ENCODE data around the gene LY6G5B.

The LY6G5B gene

DNA sequence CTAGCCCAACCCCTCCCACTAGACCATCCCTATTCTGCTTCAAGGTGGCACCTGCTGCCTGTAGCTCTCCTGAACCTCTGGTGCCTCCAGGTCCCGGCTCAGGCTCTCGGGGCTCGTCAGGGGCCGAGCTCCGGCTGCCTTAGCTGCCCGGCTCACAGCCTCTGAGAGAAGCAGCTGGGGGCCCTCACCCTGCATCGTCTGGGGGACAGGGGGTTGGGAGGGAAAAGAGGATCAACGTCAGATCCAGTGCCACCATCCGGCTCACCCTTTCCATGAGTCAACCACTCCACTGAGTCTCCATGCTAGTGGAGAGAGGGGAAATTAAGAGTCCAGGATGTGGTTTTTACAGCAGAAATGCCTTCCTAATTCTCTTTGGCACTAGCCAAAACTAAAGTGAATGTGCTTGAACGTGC lies 30.3 kb upstream of the LY6G5B start:
- TF ChIP-seq, protein P1, sequence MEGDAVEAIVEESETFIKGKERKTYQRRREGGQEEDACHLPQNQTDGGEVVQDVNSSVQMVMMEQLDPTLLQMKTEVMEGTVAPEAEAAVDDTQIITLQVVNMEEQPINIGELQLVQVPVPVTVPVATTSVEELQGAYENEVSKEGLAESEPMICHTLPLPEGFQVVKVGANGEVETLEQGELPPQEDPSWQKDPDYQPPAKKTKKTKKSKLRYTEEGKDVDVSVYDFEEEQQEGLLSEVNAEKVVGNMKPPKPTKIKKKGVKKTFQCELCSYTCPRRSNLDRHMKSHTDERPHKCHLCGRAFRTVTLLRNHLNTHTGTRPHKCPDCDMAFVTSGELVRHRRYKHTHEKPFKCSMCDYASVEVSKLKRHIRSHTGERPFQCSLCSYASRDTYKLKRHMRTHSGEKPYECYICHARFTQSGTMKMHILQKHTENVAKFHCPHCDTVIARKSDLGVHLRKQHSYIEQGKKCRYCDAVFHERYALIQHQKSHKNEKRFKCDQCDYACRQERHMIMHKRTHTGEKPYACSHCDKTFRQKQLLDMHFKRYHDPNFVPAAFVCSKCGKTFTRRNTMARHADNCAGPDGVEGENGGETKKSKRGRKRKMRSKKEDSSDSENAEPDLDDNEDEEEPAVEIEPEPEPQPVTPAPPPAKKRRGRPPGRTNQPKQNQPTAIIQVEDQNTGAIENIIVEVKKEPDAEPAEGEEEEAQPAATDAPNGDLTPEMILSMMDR (IDR thresholded peaks at IDR 0.05; ENCODE audit: insufficient read depth, low read depth, low read length, missing control alignments): no peak
- no peak for DNase-seq (ENCODE audit: low read depth)
- H3K4me3 ChIP-seq (ENCODE audit: low read length): no peak overlapping the region

DNA sequence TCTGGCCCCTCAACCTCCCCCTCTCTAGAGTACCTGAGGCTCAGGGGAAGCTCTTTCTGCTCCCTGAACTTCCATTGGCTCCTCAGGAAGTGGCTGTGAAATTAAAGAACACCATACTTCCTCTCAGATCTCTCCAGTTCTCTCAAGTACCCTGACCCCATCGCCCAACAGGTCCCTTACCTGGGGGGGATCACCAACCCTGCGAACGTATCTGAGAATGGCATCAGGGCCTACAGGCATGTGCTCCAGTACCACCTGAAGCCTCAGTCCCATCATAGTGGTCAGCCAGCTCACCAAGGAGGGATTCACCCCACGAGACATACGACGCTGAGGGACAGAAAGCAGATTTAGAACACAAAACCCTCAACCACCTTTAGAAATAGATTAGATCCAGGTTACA lies 29.2 kb upstream of the LY6G5B start:
- TF ChIP-seq, protein P1 (IDR thresholded peaks at IDR 0.05; ENCODE audit: insufficient read depth, low read depth, low read length, missing control alignments): no peak
- no peak for DNase-seq (ENCODE audit: low read depth)
- H3K4me3 ChIP-seq (ENCODE audit: low read length): no peak overlapping the region

DNA sequence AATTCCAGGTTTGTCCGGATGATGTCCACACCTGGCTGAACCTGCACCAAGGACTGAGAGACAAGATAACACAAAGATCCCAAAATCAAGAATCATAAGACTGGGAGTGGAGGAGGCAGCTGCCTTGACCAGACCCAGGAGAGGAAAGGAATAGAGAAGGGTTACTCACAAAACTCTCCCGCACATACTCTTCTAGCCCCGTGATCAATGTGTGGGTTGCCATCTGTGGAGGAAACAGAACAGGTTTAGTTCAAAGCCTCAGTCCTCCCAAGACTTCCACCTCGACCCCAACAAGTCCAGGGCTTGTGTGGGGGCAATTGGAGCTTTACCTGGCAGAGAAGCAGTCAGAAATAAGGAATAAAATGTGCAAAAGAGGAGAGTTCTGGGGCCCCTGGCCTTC lies 28.4 kb upstream of the LY6G5B start:
- H3K4me3 ChIP-seq (ENCODE audit: low read length): no peak overlapping the region

DNA sequence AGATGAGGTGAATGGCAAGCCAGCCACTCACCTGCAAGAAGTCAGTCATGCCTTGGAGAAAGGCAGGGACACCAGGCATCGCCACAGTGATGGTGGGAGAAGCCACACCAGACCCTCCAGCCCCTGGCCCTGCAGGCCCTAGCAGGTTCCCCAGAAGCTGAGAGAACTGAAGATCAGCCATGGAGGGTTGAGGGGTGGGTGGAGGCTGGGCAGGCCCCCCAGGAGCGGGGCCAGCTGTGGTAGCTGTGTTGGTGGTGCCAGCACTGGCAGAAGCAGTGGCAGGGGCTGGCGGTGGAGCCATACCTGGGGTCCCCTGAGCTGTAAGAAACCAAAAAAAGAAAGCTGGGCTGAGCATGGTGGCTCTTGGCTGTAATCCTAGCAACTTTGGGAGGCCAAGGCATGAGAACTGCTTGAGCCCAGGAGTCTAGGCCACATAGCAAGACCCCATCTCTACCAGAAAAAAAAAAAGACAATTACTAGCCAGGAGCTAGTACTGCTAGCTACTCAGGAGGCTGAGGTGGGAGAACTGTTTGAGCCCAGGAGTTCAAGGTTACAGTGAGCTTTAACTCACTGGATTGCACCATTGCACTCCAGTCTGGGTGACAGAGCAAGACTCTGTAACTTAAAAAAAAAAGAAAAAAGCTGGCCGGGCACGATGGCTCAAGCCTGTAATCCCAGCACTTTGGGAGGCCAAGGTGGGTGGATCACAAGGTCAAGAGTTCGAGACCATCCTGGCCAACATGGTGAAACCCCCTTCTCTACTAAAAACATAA lies 26.8 kb upstream of the LY6G5B start:
- DNase-seq (ENCODE audit: low read depth): no peak
- H3K4me3 ChIP-seq (ENCODE audit: low read length): no peak overlapping the region
- TF ChIP-seq, protein P1 (IDR thresholded peaks at IDR 0.05; ENCODE audit: insufficient read depth, low read depth, low read length, missing control alignments): no peak

More for the DNA sequence above, 28.4 kb upstream of the LY6G5B start:
- DNase-seq (ENCODE audit: low read depth): no peak
- TF ChIP-seq, protein P1 (IDR thresholded peaks at IDR 0.05; ENCODE audit: insufficient read depth, low read depth, low read length, missing control alignments): no peak

DNA sequence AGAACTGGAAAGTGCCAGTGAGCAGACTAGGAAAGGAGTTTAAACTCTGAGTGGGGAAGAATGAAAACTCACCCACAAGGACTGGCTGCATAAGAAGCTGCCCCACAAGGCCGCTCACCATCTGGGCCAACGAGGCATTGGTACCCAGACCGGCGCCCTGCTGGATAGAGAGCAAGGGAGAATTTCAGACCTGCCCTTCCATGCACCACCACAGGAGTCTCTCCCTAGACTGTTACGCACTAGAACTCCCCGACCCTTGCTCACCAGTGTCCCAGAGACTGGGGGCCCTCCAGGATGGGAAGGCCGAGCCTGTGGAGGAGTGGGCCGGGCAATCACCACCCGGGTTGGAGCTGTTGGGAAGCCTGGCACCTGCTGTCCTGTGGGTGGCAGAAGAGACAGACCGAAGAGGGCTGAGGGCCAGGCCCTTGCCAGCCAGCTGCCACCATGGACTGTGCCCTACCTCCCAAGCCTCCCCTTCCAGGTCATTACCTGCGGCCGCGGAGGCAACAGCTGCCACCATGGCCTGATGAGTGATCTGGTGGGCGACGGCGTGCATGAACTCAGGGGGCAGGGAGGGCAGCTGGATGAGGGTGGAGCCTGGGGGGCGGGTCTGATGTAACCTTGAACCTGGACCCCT lies 25.8 kb upstream of the LY6G5B start:
- TF ChIP-seq, protein P1 (IDR thresholded peaks at IDR 0.05; ENCODE audit: insufficient read depth, low read depth, low read length, missing control alignments): no peak
- no peak for DNase-seq (ENCODE audit: low read depth)
- no peak overlapping the region for H3K4me3 ChIP-seq (ENCODE audit: low read length)

DNA sequence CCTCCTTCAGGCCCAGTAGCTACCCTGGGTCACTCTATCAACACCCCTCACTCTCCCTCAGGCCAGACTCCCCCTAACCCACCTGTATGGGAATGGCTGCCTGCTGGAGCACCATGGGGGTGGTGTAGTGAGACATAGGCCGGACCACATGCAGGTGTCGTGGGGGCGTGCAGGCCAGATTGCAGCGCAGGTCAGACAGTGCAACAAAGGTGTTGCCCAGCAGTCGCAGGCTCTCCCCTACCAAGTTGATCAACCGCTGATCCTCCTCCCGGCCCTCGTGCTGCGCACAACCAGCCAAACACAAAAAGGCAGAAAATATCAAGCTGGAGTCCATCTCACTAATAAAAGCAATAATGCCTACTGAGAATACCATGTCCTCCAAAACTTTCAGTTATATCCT lies 24.5 kb upstream of the LY6G5B start:
- DNase-seq (ENCODE audit: low read depth): no peak
- H3K4me3 ChIP-seq (ENCODE audit: low read length): no peak overlapping the region
- TF ChIP-seq, protein P1 (IDR thresholded peaks at IDR 0.05; ENCODE audit: insufficient read depth, low read depth, low read length, missing control alignments): no peak
